Measurements from ENCODE around the gene PPP1CA.
A peak's percentile ranks its signal among the peaks of the same experiment; 100 is the strongest.
"Not testable (repeated sequence)": the region's sequence is repeated elsewhere in the genome, so short reads cannot be mapped to it uniquely, and the experiment has no call there.

The PPP1CA gene

GRCh38 chr11:67428052-67429001, 26.7 kb upstream of the PPP1CA start, which contains the start of gene RPS6KB2:
Gene RPS6KB2 (plus strand): TSS chr11:67428494. CDS start chr11:67428546, 52 bp downstream.
- H3K4me3 ChIP-seq (ENCODE audit: low read depth, low read length), result peak within 1 kb of the TSS; percentile 63
- DNase-seq (ENCODE audit: low read depth), result peak; percentile 95
- no peak for TF ChIP-seq CTCF (IDR thresholded peaks at IDR 0.05; ENCODE audit: low read depth, low read length, missing control alignments)

- not testable (repeated sequence) for DNase-seq (ENCODE audit: low read depth)
- peak overlapping the region; percentile 63 for H3K4me3 ChIP-seq (ENCODE audit: low read depth, low read length)
Observed at GRCh38 chr11:67427364-67427859, 25.8 kb upstream of the PPP1CA start.

GRCh38 chr11:67423891-67424613, 22.4 kb upstream of the PPP1CA start:
- H3K4me3 ChIP-seq (ENCODE audit: low read depth, low read length), result no peak overlapping the region
- no peak for TF ChIP-seq CTCF (IDR thresholded peaks at IDR 0.05; ENCODE audit: low read depth, low read length, missing control alignments)
- DNase-seq (ENCODE audit: low read depth), result no peak

- DNase-seq (ENCODE audit: low read depth), result no peak
- H3K4me3 ChIP-seq (ENCODE audit: low read depth, low read length), result no peak overlapping the region
- TF ChIP-seq CTCF (IDR thresholded peaks at IDR 0.05; ENCODE audit: low read depth, low read length, missing control alignments), result no peak
Observed at GRCh38 chr11:67423466-67423865, 21.8 kb upstream of the PPP1CA start.

GRCh38 chr11:67422891-67423290, 21.2 kb upstream of the PPP1CA start:
- H3K4me3 ChIP-seq (ENCODE audit: low read depth, low read length), result no peak overlapping the region
- TF ChIP-seq CTCF (IDR thresholded peaks at IDR 0.05; ENCODE audit: low read depth, low read length, missing control alignments), result no peak
- DNase-seq (ENCODE audit: low read depth), result no peak

- DNase-seq (ENCODE audit: low read depth), result no peak
- TF ChIP-seq CTCF (IDR thresholded peaks at IDR 0.05; ENCODE audit: low read depth, low read length, missing control alignments), result no peak
- H3K4me3 ChIP-seq (ENCODE audit: low read depth, low read length), result peak overlapping the region; percentile 39
Observed at GRCh38 chr11:67421430-67422031, 19.9 kb upstream of the PPP1CA start.

All from GM12864 (cell line).